ENCODE measurements around the gene QRICH2.
"Not testable (repeated sequence)": the region's sequence is repeated elsewhere in the genome, so short reads cannot be mapped to it uniquely, and the experiment has no call there.

QRICH2 gene

GRCh38 chr17:76266244-76266938 is 41.7 kb downstream of the QRICH2 start:
- DNase-seq = peak in 3 of 51 donors; percentile 40 to 63 (median 54)

GRCh38 chr17:76265624-76266243 is 42.3 kb downstream of the QRICH2 start:
- DNase-seq = peak in 31 of 51 donors; percentile 26 to 63 (median 41)

DNA sequence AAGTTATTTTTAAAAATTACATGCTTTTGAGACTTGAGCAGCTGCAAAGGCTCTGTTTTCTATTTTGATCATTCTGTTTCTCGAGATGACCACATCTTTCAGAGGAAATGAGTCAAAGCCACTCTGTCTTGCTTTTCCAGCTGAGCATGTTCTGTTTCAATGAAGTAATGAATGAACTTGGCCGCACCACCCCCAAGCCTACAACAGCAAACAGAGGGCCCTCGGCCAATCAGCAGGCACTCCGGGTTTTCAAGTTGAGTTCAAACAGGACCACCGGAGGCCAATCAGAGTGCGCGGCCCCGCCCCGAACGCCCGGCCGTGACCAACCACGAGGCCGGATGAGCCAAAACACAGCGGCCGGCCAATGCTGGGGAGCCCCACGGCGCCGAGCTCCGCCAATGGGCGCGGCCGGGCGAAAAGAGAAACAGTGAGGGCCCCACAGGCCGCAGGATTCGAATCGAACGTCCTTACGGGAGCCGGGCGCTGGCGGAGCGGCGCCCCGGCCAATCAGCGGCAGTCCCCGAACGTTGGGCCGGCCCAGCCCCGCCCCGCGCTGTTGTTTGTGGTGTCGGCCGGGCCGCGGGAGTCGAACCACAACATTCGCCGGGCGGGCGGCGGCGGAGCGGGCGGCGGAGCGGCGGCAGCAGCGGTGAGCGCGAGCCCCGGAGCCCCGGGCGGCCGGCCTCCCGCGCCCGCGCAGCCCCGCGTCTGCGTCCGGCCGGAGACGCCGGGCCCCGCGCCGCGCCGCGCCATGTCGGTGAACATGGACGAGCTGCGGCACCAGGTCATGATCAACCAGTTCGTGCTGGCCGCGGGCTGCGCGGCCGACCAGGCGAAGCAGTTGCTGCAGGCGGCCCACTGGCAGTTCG is 43.1 kb downstream of the QRICH2 start, which contains the start of gene UBALD2:
Gene UBALD2, plus strand, starts transcription at position 594 of the 869 bp plus-strand sequence. Its CDS starts 158 bp downstream, at position 752.
- peak; percentile 90 to 100 (median 99) for DNase-seq

DNA sequence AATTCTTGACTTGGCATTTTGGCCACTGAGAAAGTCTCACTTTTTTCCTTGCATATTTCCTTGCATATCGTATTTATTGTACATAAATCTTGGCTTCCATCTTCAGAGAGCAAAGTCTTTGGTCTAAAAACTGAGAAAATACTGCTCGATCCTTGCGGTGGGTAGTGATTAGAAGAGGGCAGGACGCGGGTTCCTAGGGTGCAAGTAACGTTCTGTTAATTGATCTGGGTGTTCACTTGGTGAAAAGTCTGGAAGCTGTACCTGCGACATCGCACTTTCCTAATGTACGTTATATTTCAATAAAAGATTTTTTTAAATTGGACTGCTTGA is 43.7 kb downstream of the QRICH2 start:
- no peak for DNase-seq

- DNase-seq = no peak
Observed at GRCh38 chr17:76263896-76264295, 44.2 kb downstream of the QRICH2 start.

DNA sequence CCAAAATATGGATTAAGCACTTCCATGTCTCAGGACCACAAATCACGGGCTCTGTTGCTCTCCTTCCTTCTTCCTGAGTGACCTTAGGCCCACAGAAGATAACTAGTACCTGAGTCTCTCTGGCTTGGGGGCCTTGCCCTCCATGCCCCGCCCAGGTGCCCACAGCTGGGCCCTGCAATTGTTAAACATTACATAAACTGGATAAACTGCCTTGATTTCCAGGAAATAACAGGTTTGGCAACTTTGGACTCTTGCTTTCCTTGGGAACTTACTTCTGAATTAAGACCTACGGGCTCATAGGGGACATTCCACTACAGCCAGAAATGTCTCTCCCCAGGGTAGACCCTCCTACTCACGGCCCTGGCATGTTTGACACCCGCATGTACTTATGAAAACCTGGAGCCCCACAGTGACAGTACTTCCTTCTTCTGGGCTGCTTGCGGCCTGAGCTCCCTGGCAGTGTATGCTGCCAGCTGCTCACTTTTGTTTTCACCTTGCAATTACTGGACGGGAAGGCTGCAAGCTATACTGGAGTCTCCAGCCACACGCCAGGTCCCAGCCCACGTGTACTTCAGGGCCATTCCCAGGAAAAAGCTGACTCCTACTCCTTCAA is 45.2 kb downstream of the QRICH2 start:
- DNase-seq = no peak

- peak in 9 of 51 donors; percentile 21 to 71 (median 43) for DNase-seq
Observed at GRCh38 chr17:76261421-76262215, 46.5 kb downstream of the QRICH2 start.

DNA sequence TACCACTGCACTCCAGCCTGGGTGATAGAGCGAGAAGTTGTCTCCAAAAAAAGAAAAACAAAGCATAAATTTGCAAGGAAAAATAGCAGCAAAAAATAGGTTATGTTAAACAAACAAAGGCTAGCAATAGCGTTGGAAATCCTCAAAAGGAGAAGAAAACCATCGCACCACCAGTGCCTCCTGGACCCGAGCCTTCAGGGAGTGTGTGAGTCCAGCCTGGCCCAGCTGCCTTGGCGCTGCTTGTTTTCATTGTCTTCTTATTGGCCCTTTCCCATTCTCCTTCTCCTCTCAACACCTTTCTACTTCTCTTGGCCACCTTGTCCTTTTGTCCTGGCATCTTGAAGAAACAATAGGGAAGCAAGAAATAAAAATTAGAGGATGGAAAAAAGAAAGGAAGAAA is 47.4 kb downstream of the QRICH2 start:
- no peak for DNase-seq

- DNase-seq = no peak
Observed at GRCh38 chr17:76260220-76260619, 47.9 kb downstream of the QRICH2 start.

- not testable (repeated sequence) for DNase-seq
Observed at GRCh38 chr17:76256430-76257050, 51.5 kb downstream of the QRICH2 start.

DNA sequence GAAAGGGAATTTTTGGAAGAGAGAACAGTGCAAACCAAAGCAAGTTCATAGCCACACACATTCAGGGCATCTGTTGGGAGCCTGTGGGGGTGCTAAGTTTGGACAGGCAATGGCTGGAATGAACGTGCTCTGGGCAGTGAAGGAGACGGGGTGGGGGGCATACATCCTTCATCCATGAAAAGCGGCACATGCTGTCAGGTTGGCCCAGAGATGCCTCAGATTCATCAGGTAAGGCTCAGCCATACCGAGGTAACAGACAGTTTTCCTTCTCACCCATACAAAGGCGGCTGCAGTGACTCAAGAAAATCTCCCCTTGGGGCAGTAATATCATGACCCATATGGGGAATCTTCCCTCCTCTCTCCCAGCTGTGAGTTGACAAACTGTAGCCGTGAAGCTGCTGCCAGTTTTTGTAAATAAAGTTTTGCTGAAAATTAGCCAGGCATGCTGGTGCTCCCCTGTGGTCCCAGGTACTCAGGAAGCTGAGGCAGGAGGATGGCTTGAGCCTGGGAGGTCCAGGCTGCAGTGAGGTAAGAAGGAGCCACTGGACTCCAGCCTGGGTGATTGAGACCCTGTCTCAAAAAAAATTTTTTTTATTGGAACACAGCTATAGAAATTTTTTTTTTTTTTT is 52.2 kb downstream of the QRICH2 start:
- no peak for DNase-seq

GRCh38 chr17:76254275-76254674 is 53.8 kb downstream of the QRICH2 start:
- no peak for DNase-seq

- no peak for DNase-seq
Observed at GRCh38 chr17:76253841-76254240, 54.2 kb downstream of the QRICH2 start.

DNA sequence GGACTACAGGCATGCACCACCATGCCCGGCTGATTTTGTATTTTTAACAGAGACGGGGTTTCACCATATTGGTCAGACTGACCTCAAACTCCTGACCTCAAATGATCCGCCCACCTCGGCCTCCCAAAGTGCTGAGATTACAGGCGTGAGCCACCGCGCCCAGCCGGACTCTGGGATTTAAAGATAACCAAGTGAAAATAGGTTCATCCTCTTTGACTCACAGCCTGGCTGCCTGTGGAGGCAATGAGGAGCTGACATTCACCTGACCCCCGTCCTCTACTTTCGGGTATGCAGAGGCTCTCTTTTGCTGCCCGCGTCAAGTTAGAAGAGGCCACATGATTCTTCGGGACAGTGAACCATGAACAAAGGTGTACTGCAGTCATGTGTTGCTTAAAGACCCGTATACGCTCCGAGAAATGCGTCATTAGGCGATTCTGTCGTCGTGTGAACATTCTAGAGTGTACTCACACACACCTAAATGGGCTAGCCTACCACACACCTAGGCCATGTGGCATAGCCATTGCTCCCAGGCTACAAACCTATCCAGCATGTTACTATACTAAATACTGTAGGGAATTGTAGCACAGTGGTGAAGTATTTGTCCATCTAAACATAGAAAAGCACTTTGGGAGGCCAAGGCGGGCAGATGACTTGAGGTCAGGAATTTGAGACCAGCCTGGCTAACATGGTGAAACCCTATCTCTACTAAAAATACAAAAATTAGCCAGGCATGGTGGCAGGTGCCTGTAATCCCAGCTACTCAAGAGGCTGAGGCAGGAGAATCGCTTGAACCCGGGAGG is 54.9 kb downstream of the QRICH2 start:
- not testable (repeated sequence) for DNase-seq

DNA sequence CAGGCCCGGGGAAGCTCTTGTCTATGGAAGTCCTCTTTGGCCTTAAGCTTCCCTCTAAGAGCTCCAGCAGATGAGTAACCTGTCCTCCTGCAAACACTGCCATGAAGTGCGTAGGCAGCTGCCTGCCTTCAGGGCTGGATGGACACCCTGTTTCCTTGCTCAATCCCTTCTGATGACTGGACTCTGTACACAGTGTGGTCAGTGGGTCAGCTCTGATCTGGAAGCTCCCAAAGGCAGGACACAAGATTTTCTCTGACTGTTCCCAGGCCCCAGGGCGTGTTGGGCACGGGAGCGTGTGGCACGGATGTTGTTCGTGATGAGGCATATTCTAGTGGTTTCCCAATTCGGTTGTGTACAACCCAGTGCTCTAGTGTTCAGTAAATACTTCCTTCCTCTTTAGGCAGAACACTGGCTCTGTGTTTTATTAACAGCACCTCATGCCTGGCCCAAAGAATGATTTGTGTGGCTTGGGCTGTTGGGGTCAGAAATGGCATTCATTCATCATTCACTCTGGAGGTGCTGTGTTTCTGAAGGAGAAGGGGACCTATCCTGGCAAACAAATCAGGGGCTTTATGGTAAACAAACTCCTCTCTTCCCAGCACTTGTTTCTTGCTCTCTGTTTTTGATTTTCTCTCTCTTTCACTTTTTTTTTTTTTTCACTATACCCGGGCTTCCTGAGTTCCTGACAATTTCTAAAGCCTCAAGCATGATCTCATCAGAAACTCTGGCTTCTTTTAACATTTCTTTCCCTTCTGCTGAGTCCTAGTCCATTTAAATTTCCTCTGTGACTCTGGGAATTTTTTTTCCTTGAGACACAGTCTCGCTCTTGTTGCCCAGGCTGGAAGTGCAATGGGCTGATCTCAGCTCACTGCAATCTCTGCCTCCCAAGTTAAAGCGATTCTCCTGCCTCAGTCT is 55.8 kb downstream of the QRICH2 start:
- DNase-seq = peak in 1 of 51 donors; percentile 29

DNA sequence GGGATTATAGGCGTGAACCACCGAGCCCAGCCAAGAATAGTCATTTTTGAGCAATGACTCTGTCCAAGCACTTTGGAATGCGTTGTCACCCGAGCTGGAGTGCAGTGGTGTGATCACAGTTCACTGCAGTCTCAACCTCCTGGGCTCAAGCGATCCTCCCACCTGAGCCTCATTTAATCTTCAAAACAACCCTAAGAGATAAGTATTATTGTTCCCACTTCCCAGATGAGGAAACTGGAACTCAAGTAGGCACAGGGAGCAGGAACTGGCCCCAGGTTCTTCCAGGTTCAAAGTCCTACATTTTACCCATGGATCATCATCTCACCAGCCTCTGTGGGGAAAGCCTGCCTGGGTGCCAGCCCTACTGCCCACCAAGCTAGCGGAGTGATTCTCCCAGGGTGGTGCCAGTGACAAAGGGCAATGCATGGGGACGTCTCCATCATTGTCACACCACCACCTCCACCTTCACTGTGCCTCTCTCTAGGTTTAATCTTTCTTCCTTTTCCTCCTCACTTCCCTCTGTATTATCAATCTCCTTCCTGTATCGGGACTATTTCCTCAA is 56.5 kb downstream of the QRICH2 start:
- DNase-seq = no peak

- no peak for DNase-seq
Observed at GRCh38 chr17:76250141-76250540, 57.9 kb downstream of the QRICH2 start.

Data from hypothalamus (tissue), 51 donors.